CD4-positive, alpha-beta T cell treated with Interleukin-15 for 1 hour (primary cell): Measurements from ENCODE around the gene RAB1A.
"Not testable (repeated sequence)": the region's sequence is repeated elsewhere in the genome, so short reads cannot be mapped to it uniquely, and the experiment has no call there.

Experiments
- DNase-seq: peaks from one replicate; pipeline ENCODE4 v3.0.0-alpha.2; 2020

RAB1A gene

DNA sequence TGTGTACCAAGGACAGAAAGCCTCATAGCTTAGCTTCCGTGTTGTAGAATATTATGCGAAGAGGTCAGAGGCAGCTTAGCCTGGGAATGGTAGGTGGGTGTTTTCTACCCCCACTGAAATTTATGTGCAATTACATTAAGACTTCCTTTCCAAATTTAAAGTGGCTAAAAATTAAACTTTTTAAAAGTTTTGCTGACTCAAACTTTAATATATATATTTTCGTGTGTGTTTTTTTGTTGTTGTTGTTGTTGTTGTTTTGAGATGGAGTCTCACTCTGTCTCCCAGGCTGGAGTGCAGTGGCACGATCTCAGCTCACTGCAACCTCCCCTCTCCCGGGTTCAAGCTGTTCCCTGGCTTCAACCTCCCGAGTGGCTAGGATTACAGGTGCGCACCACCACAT is 4.3 kb upstream of the RAB1A start:
- no peak for DNase-seq

DNA sequence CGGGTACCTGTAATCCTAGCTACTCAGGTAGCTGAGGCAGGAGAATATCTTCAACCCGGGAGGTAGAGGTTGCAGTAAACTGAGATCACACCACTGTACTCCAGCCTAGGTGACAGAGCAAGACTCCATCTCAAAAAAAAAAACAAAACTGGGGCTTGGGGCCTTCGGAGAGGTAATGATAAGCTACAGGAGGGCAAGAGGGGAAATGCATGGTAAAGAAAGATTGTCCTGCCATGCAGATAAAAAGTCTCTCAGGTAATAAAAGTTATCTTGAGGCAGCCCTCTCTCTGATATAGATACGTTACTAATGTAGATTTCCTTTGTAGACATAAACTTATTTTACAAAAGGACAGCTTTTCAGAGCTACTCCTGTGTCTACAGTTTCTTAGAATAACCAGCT is 3.7 kb upstream of the RAB1A start:
- DNase-seq: no peak

DNA sequence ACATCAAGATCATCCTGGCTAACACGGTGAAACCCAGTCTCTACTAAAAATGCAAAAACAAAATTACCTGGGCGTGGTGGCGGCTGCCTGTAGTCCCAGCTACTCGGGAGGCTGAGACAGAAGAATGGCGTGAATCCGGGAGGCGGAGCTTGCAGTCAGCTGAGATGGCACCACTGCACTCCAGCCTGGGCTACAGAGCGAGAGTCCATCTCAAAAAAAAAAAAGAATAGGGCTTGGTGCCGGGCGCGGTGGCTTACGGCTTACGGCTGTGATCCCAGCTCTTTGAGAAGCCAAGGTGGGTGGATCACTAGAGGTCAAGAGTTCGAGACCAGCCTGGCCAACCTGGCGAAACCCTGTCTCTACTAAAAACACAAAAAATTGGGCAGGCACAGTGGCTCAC is 3.0 kb upstream of the RAB1A start:
- not testable (repeated sequence) for DNase-seq

DNA sequence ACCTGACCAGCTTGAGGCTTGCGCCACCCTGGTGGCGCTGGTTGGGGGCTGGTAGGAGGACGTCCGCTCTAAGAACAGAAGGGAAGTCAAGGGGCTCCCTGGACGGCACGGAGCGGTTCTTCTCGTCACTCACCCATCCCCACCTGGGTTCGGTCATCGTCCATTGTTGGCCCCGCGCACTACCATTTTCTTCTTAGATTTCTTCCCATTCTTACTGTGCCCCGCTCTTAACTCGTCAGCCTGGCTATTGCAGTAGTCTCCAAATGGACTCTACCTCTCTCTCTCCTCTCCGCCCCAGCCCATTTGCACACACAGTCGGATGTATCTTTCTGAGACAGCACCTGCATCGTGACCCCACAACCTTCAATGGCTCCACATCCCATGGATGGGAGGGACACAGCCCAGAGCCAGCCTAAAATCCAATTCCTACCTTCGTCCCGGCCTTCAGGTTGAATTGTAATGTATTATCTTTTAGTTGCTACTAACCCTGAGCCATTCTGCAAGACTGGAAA is 814 bp upstream of the RAB1A start:
- no peak for DNase-seq

DNA sequence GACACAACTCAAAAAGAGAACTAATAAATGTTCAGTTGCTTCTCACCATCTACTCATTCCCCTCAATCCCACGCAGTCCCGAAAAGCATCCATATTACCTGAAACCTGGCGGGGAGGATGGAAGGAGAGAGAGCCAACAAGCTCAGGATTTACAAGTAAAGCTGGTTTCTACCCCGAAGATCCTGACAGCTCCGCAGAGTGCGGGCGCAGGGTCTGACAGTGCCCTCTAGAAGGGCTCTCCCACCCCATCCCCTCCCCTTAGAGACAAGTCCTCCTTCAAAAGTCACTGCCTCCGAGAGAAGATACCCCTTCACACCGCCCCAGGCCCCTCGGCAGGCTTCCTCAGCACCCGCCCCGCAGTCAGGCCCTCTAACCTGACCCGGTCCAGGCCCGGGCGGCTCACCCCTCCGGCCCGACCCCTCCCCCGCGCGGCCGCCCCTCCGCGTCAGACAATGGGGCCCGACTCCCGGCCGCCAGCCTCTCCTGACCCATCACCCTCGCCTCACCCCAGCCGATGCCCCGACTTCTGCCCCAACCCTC is 550 bp downstream of the RAB1A start:
- peak; percentile 22 for DNase-seq

DNA sequence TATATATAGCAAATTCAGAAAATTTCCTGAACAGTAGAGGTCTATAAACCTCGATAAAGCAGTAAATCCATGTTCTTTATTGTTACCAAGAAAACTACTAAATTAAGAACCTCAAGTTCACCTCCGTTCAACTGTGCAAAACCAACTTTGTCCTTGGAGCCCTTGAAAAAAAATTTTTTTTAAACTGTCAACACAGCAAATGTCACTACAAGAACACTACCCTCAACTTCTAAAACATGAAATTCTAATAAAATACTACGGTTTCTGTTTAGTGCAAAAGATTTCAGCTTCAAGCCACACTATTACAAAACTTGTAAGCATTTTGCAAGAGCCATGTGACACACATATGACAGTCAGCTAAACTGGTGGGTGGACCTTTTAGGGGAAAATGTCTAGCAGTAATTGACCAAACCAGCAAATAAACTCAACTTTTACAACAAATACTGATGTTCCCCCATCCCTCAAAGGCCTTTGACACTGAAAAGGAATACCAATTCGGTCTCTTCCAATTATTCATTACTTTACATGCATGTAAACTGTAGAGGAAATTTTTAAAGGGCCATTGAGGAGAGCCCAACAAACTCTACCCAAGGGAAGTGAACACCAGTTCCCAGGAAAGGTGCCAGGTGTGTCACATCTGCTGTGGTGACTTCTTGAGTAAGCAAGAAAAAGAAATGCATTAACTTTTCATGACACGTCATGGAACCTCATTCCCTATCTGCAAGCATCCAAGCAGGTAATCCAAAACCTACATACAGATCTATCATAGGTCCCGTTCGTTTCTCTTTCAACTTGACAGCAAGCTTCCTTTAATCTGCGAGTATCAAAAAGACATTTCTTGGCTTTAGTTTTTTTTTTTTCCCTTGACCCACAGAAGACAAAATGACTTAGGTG is 1.4 kb downstream of the RAB1A start:
- no peak for DNase-seq

DNA sequence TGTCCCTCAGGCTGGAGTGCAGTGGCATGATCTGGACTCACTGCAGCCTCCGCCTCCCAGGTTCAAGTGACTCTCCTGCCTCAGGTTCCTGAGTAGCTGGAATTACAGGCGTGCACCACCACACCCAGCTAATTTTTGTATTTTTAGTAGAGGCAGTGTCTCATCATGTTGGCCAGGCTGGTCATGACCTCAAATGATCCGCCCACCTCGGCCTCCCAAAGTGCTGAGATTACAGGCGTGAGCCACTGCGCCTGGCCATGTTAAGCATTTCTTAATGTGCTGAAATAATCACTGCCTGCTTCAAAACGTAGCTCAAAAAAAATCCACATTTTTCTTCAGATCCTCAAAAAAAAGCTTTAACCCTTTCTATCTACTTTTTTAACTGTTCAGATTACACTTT is 4.4 kb downstream of the RAB1A start:
- DNase-seq: not testable (repeated sequence)

DNA sequence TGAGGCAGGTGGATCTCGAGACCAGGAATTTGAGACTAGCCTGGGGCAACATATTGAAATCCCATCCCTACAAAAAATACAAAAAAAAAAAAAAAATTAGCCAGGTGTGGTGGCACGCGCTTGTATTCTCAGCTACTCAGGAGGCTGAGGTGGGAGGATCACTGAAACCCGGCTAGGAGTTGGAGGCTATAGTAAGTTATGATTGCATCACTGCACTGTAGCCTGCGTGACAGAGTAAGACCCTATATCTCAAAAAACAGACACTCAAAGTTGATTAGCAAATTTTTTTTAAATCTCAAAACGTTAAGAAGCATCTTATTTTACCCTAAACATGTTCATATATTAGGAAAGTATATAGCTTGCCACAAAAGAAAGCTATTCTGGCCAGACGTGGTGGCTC is 7.6 kb downstream of the RAB1A start:
- DNase-seq: no peak

DNA sequence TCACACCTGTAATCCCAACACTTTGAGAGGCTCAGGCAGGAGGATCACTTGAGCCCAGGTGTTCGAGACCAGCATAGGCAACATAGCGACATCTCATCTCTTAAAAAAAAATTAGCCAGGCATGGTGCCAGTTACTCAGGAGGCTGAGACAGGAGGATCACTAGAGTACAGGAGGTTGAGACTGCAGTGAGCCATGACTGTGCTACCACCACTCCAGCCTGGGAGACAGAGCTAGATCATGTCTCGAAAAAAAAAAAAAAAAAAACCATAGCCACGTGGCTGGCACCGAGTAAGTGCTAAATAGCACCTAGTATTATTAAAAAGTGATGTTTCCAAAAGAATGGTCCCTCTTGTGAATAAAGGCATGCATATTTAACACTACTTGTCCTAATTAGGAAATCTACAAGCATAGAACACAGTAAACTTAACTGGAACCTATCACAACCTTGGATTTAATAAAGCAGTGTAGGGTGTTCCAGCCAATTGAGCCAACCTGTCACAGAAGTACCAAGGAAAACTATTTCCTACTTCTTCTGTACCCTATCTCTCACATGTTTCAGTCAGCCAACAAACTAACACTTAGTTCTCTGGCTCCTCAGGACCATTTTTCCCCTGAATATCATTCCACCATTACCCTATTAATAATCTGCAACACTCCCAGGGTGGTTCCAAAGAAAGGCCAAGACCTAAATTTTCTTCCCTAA is 8.8 kb downstream of the RAB1A start:
- no peak for DNase-seq

DNA sequence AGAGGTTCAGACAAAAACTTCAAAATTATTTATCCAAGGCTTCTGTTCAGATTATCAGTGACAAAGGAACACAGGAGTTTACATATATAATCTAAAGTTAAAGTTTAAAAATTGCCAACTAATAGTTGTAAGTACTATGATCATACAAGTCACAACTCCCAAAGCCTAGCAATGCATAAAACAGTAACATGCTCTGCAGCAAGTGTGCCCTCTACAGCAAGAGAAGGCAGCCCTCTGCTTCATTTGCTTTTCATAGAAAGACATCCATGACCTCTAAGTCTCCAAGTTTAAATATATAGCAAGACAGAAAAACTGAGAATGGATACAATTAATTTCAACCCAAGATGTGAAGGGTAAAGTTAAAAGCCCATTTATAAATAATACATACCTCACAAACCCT is 13.3 kb downstream of the RAB1A start:
- DNase-seq: no peak

DNA sequence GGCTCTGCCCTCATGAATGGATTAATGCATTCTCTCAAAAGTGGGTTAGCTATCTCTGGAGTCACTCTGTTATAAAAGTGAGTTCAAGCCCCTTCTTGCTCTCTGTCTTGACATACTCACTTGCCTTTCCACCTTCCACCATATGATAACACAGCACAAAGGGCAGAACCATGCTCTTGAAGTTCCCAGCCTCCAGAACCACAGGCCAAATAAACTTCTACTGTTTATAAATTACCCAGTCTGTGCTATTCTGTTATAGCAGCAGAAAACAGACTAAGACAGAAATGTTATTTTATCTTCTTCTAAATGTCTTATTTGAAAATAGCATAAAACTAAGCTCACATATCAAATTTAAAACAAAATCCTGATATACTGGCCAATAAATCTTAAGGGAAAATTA is 15.0 kb downstream of the RAB1A start:
- DNase-seq: no peak

DNA sequence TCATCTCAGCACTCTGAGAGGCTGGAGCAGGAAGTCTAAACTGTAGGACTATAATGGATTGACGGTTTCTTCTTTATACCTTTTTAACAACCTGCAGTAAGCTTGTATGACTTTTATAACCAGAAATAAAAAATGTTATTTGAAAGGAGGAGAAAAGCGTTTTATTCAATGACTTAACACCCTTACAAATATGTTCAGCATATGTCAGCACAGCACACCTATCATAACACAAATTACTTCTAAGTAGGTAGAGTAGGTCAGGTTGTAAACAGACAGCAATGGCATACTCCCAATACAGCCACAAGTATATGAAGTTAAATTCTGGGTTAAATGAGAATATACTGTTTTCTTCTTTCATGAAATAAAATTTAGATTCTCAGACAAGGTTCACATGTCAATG is 16.1 kb downstream of the RAB1A start:
- no peak for DNase-seq

DNA sequence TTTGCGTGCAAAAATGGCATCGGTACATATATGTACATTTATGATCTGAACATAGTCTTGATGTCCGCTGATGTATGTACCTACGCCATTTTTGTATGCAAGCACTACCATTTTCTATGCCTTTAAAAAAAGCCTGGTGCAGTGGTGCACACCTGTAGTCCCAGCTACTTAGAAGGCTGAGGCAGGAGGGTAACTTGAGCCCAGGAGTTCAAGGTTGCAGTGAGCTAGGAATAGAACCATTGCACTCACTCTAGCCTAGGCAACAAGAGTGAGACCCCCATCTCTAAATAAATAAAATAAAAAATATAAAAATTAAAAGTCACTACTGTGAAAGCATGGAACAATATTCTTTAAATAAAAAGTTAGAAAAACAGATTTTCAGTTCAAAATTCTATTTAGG is 16.7 kb downstream of the RAB1A start:
- DNase-seq: no peak

DNA sequence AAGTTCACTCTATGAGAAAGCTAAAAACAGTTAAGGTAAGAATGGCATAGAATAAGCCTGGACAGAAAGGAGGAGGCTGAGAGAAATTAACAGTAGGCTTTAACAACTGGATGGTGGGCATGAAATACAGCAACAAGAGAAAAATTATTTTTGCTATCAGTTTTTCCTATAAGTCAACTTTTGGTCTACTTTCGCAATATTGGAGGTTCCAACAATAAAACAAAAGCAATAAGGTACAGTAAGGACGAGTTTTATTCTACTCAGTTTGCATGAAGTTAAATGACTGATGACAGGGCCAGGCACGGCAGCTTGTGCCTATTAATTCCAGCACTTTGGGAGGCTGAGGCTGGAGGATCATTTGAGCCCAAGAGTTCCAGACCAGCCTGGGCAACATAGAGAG is 17.3 kb downstream of the RAB1A start:
- no peak for DNase-seq

DNA sequence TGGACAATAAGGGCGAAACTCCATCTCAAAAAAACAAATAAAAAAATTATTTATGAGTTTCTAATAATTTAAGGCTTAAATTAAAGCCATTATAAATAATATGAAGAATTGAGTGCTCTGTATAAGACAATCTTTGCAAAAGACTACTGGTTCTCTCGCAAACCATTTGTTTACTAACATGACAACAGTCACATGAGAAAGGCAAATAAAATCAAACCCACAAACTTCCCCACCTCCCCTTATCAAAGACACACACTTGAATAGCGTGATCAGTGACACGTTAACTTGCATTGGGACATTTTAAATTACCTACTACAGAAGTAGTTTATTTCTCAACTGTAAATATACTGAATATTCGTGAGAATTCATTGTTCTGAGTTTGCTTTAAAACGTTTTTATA is 21.1 kb downstream of the RAB1A start:
- DNase-seq: no peak

DNA sequence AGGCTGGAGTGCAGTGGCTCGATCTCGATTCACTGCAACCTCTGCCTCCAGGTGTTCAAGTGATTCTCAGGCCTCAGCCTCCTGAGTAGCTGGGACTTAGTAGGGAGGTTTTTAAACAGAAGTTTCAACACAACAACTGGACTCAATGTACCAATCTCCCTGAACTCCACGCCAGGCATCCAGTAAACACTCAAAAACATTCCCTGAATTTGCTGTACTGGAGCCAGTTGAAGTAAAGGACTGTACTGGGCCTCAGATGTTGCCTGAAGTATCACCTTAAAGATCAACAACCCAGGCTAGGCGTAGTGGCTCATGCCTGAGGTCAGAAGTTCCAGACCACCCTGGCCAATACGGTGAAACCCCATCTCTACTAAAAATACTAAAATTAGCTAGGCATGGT is 22.4 kb downstream of the RAB1A start:
- no peak for DNase-seq

DNA sequence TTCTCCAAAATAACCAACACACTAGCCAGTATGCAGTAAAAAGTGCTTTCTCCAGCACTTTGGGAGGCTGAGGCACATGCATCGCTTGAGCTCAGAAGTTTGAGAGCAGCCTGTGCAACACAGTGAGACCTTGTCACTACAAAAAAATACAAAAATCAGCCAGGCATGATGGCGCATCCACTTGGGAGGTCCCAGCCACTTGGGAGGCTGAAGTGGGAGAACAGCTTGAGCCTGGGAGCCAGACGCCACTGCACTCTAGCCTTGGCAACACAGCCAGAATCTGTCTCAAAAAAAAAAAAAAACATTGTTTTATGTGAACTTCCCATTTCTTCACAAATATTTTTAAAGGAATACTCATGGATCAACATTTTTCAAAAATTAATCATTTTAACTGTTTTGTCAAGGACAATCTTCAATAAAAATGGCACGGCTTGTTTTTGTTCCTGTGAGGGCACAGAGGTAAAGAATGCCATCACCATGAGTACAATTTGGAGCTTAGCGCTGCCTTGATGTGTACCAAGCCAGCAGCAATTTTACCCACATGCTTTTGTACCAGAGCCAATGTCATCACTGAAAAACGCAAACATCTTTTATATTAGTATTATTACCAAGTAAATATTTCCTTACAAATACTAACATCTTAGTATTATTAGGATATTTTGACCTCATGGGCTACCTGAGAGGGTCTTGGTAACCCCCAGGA is 26.7 kb downstream of the RAB1A start:
- DNase-seq: no peak

DNA sequence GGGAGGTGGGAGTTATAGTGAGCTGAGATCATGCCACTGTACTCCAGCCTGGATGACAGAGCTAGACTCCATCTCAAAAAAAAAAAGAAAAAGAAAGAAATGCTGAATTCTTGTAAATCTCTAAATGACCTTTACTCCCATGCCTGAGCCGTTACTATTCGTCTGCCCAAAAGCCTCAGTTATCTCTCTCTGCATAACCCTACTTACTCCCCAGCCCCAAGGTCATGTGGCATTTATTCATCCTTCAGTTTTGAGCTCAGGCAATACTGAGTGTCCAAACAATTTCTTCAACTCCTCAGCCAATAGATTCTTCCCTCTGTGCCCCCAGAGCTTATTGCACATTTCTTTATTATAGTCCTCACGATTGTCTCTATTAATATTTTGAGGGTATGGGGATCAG is 28.8 kb downstream of the RAB1A start:
- DNase-seq: no peak

DNA sequence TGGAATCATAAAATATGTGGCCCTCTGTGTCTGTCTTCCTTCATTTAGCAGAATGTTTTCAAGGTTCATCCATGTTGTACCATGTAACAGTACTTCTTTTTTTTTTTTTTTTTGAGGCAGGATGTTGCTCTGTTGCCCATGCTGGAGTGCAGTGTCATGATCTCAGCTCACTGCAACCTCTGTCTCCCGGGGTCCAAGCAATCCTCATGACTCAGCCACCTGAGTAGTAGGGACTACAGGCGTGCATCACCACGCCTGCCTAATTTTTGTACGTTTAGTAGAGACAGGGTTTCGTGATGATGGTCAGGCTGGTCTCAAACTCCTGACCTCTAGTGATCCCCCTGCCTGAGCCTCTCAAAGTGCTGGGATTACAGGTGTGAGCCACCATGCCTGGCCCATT is 31.2 kb downstream of the RAB1A start:
- no peak for DNase-seq

DNA sequence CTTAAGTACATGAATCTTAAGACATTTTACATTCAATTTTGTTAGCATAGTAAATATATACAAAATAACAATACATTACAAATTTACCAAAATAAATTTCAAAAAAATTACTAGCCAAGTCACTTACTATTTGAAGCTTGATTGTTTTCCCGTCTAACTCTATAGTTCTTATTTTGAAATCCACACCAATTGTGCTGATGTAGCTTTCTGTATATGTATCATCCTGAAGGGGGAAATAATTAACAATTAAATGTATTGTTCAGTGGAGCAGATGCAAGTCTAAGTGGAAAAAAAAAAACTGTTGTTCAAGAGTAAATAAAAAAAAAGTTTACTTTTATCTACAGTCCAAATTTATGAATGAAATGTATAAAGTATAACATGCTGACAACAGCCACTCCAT is 32.1 kb downstream of the RAB1A start:
- no peak for DNase-seq

DNA sequence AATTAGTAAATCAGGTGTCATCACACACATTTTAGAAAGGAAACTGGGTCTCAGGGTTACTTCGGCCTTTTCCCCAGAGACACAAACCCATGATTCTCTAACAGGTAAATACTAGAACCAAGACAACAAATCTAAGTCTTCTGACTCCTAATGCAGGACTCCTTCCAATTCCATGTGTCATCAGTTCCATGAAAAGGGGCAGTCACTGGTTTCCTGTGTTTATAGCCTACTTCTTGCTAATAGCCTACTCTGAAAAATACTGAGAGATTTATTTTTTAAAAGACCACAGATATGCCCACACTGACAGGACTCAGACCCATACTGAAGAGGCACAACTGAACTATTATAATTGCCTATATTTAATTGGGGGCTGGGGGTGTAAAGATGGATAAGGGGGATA is 33.0 kb downstream of the RAB1A start:
- no peak for DNase-seq

DNA sequence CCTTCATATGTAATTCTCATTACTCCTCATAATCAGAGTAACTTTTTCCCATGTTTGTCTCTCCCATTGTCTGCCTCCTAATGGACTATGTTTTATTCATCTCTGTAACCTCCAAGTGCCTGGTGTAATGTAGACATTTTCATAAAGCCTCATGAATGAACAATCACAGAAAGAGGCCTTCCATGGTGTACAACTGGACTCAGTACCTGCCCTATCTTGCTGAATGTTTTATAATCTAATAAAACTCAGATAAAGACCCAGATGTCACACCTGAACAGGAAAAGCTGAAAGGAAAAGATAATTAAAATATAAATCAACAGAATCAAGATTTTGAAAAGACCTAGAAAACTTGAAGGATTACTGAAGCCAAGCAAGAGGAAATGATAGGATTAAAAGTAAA is 36.7 kb downstream of the RAB1A start:
- DNase-seq: no peak

DNA sequence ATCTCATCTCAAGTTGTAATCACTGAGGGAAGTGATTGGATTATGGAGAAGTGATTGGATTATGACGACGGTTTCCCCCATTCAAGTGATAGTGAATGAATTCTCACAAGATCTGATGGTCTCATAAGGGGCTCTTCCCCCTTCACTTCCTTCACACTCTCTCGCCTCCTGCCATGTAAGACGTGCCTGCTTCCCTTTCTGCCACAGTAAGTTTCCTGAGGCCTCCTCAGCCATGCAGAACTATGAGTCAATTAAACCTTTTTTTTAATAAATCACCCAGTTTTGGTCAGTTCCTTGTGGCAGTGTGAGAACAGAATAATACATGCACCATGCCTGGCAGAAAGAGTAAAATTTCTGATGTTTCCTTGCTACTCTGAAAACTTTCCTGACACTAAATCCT is 37.1 kb downstream of the RAB1A start:
- DNase-seq: no peak
